WTC11 (cell line): Measurements from ENCODE around the gene STH. TPM values are rescaled to one million over a fixed set of nuclear protein-coding genes. Genes with fewer than 3 reads are reported as not detected.

Experiments used
- ATAC-seq: fragments of 200-7000 bp; cut with Tn5 transposase; 2 replicates; pipeline ENCODE4 v1.10.0; 2021; ENCODE audit warnings: mild to moderate bottlenecking, moderate library complexity
- CTCF ChIA-PET: fragments of 300-600 bp; sonication (Branson Sonifier 250); formaldehyde crosslinking; loops from one replicate; lab custom pipeline; 2021; ENCODE audit warnings: antibody characterized with exemption; lab: Charles Lee
- POLR2A ChIA-PET: fragments of 350-600 bp; sonication (Branson Sonifier 250); formaldehyde crosslinking; loops from one replicate; lab custom pipeline; 2021; ENCODE audit warnings: antibody characterized with exemption; lab: Charles Lee
- DNase-seq: peaks from one replicate; pipeline ENCODE4 v3.0.0; 2021; ENCODE audit warnings: low spot score
- H3K27ac Mint-ChIP-seq: 2 replicates; pipeline ENCODE4 v1.8.0; 2021; ENCODE audit warnings: mixed read lengths
- H3K27me3 Mint-ChIP-seq: 2 replicates; pipeline ENCODE4 v1.8.0; 2021; ENCODE audit warnings: low read depth, mild to moderate bottlenecking, moderate library complexity, mixed read lengths
- H3K36me3 Mint-ChIP-seq: 2 replicates; pipeline ENCODE4 v1.8.0; 2021; ENCODE audit warnings: mixed read lengths
- H3K4me1 Mint-ChIP-seq: 2 replicates; pipeline ENCODE4 v1.8.0; 2022; ENCODE audit warnings: mixed read lengths
- H3K4me3 Mint-ChIP-seq: 2 replicates; pipeline ENCODE4 v1.8.0; 2021; ENCODE audit warnings: mild to moderate bottlenecking, moderate library complexity, mixed read lengths
- H3K9me3 Mint-ChIP-seq: 2 replicates; pipeline ENCODE4 v1.8.0; 2021; ENCODE audit warnings: mixed read lengths
- AFF4 ChIP-seq: sonication (generic); formaldehyde crosslinking; IDR thresholded peaks from 2 replicates; pipeline ENCODE4 v1.8.1; 2023; ENCODE audit warnings: mild to moderate bottlenecking, missing genetic modification reagents, borderline replicate concordance
- ATF6 ChIP-seq: sonication (generic); formaldehyde crosslinking; IDR thresholded peaks from 2 replicates; pipeline ENCODE4 v1.8.1; 2023; ENCODE audit warnings: mild to moderate bottlenecking, missing genetic modification reagents
- CBFB ChIP-seq: sonication (generic); formaldehyde crosslinking; IDR thresholded peaks from 2 replicates; pipeline ENCODE4 v1.8.1; 2022; ENCODE audit warnings: mild to moderate bottlenecking, low read depth, missing genetic modification reagents
- ESRRA ChIP-seq: sonication (generic); formaldehyde crosslinking; IDR thresholded peaks from 2 replicates; pipeline ENCODE4 v1.8.1; 2022; ENCODE audit warnings: mild to moderate bottlenecking, missing genetic modification reagents, borderline replicate concordance
- HMGXB4 ChIP-seq: sonication (generic); formaldehyde crosslinking; IDR thresholded peaks from 2 replicates; pipeline ENCODE4 v1.8.1; 2023; ENCODE audit warnings: mild to moderate bottlenecking, moderate library complexity, missing genetic modification reagents
- IRF1 ChIP-seq: sonication (generic); formaldehyde crosslinking; IDR thresholded peaks from 2 replicates; pipeline ENCODE4 v1.8.0; 2023; ENCODE audit warnings: missing genetic modification reagents
- JAZF1 ChIP-seq: fragments of 250-450 bp; sonication (Bioruptor Pico); IDR thresholded peaks from 2 replicates; pipeline ENCODE4 v1.9.0; 2021; ENCODE audit warnings: moderate library complexity, mild to moderate bottlenecking, inconsistent platforms
- JUN ChIP-seq: sonication (generic); formaldehyde crosslinking; IDR thresholded peaks from 2 replicates; pipeline ENCODE4 v1.8.0; 2023; ENCODE audit warnings: mild to moderate bottlenecking, missing genetic modification reagents
- MAX ChIP-seq: sonication (generic); formaldehyde crosslinking; IDR thresholded peaks from 2 replicates; pipeline ENCODE4 v1.8.0; 2022; ENCODE audit warnings: mild to moderate bottlenecking, missing genetic modification reagents
- MLX ChIP-seq: sonication (generic); formaldehyde crosslinking; IDR thresholded peaks from 2 replicates; pipeline ENCODE4 v1.8.1; 2023; ENCODE audit warnings: mild to moderate bottlenecking, missing genetic modification reagents, moderate library complexity
- NR2C2 ChIP-seq: sonication (generic); formaldehyde crosslinking; IDR thresholded peaks from 2 replicates; pipeline ENCODE4 v1.8.0; 2022; ENCODE audit warnings: mild to moderate bottlenecking, missing genetic modification reagents
- OVOL2 ChIP-seq: fragments of 250-450 bp; sonication (Bioruptor Pico); IDR thresholded peaks from 2 replicates; pipeline ENCODE4 v1.9.0; 2021; ENCODE audit warnings: mild to moderate bottlenecking, borderline replicate concordance
- PRDM15 ChIP-seq: sonication (generic); formaldehyde crosslinking; IDR thresholded peaks from 2 replicates; pipeline ENCODE4 v1.8.0; 2022; ENCODE audit warnings: missing genetic modification reagents
- TP53 ChIP-seq: sonication (generic); formaldehyde crosslinking; IDR thresholded peaks from 2 replicates; pipeline ENCODE4 v1.8.1; 2023; ENCODE audit warnings: mild to moderate bottlenecking, missing genetic modification reagents
- USF2 ChIP-seq: sonication (generic); formaldehyde crosslinking; IDR thresholded peaks from 2 replicates; pipeline ENCODE4 v1.8.1; 2023; ENCODE audit warnings: mild to moderate bottlenecking, missing genetic modification reagents, moderate library complexity
- ZNF219 ChIP-seq: sonication (generic); formaldehyde crosslinking; IDR thresholded peaks from 2 replicates; pipeline ENCODE4 v1.8.0; 2023; ENCODE audit warnings: missing genetic modification reagents, mild to moderate bottlenecking, borderline replicate concordance
- ZNF232 ChIP-seq: sonication (generic); formaldehyde crosslinking; IDR thresholded peaks from 2 replicates; pipeline ENCODE4 v1.8.0; 2022; ENCODE audit warnings: mild to moderate bottlenecking, missing genetic modification reagents
- ZNF416 ChIP-seq: fragments of 250-450 bp; sonication (Bioruptor Pico); IDR thresholded peaks from 2 replicates; pipeline ENCODE4 v1.9.0; 2021; ENCODE audit warnings: mild to moderate bottlenecking, inconsistent platforms
- ZNF512 ChIP-seq: sonication (generic); formaldehyde crosslinking; IDR thresholded peaks from 2 replicates; pipeline ENCODE4 v1.8.1; 2022; ENCODE audit warnings: missing genetic modification reagents, borderline replicate concordance
- total RNA-seq: library from RNA; stranded (reverse); gene quantifications from 3 replicates; pipeline ENCODE4 v1.2.3, GENCODE V29; 2021

Gene STH
- total RNA-seq, 1 experiment from 2014 or later, result not detected

- peaks cover 19% of the 10 kb centered on the region for H3K27me3 Mint-ChIP-seq
- no peaks in the 10 kb centered on the region for H3K36me3 Mint-ChIP-seq
- H3K9me3 Mint-ChIP-seq, result no peaks in the 10 kb centered on the region
- peaks cover 13% of the 10 kb centered on the region for H3K4me1 Mint-ChIP-seq
- H3K27ac Mint-ChIP-seq, result no peak overlapping the region
- ChIA-PET CTCF (interaction anchor here (2.0 kb wide), 1 partner anchor 17 kb away, joined by 13 read pairs; no protein-coding TSS in a partner anchor), POLR2A (no interaction called here)
- TF ChIP-seq USF2 (CRISPR knock-in tag) (no peak), ZNF219 (CRISPR knock-in tag) (no peak), IRF1 (CRISPR knock-in tag) (no peak), NR2C2 (CRISPR knock-in tag) (no peak), ZNF416 (no peak), MAX (CRISPR knock-in tag) (no peak), JUN (CRISPR knock-in tag) (no peak), AFF4 (no peak)
- no peak overlapping the region for H3K4me3 Mint-ChIP-seq
- DNase-seq (no peak), ATAC-seq (no peak)
These were observed 45.5 kb upstream of the STH start for GRCh38 chr17:45953561-45953960.

GRCh38 chr17:45954914-45955313 lies 44.1 kb upstream of the STH start:
- Mint-ChIP-seq H3K4me3 (no peak overlapping the region), H3K9me3 (no peaks in the 10 kb centered on the region), H3K4me1 (peaks cover 8% of the 10 kb centered on the region), H3K27me3 (peaks cover 10% of the 10 kb centered on the region), H3K36me3 (no peaks in the 10 kb centered on the region), H3K27ac (no peak overlapping the region)
- DNase-seq, result no peak
- ChIA-PET POLR2A (no interaction called here), CTCF (interaction anchor here (0.9 to 2.0 kb wide), 3 partner anchors 16 to 315 kb away, joined by 3 to 13 read pairs (median 5); no protein-coding TSS in a partner anchor)
- ATAC-seq, result no peak
- TF ChIP-seq ATF6, result no peak
- no peak for TF ChIP-seq CBFB (CRISPR knock-in tag)
- no peak for TF ChIP-seq TP53 (CRISPR knock-in tag)
- no peak for TF ChIP-seq HMGXB4 (CRISPR knock-in tag)
- no peak for TF ChIP-seq JUN (CRISPR knock-in tag)
- no peak for TF ChIP-seq ESRRA (CRISPR knock-in tag)
- TF ChIP-seq JAZF1, result no peak
- TF ChIP-seq PRDM15 (CRISPR knock-in tag), result no peak
- TF ChIP-seq ZNF232, result no peak
- no peak for TF ChIP-seq OVOL2 (CRISPR knock-in tag)
- no peak for TF ChIP-seq ZNF512 (CRISPR knock-in tag)
- no peak for TF ChIP-seq MLX (CRISPR knock-in tag)
